ENCODE measurements around the gene CAPS.

GRCh38 chr19:5931251-5931650 is 17.2 kb downstream of the CAPS start:
- TF ChIP-seq REST (IDR thresholded peaks at IDR 0.05; ENCODE audit: insufficient replicate concordance, low read depth) (no peak), POLR2AphosphoS5 (IDR thresholded peaks at IDR 0.05; ENCODE audit: low read depth) (no peak; the same call in 1 of the 2 replicates)
- TF ChIP-seq, protein P1, sequence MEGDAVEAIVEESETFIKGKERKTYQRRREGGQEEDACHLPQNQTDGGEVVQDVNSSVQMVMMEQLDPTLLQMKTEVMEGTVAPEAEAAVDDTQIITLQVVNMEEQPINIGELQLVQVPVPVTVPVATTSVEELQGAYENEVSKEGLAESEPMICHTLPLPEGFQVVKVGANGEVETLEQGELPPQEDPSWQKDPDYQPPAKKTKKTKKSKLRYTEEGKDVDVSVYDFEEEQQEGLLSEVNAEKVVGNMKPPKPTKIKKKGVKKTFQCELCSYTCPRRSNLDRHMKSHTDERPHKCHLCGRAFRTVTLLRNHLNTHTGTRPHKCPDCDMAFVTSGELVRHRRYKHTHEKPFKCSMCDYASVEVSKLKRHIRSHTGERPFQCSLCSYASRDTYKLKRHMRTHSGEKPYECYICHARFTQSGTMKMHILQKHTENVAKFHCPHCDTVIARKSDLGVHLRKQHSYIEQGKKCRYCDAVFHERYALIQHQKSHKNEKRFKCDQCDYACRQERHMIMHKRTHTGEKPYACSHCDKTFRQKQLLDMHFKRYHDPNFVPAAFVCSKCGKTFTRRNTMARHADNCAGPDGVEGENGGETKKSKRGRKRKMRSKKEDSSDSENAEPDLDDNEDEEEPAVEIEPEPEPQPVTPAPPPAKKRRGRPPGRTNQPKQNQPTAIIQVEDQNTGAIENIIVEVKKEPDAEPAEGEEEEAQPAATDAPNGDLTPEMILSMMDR (IDR thresholded peaks at IDR 0.05; ENCODE audit: insufficient read depth, low read length): no peak
